Fibroblast of the aortic adventitia (primary cell): ENCODE measurements around the gene WDR18. TPM values are rescaled to one million over a fixed set of nuclear protein-coding genes. Genes with fewer than 3 reads are reported as not detected.

Source experiments
- DNase-seq: peaks from one replicate; pipeline ENCODE4 v3.0.0-alpha.2; 2010; ENCODE audit warnings: low read depth
- H3K4me3 ChIP-seq: 2 replicates; pipeline ENCODE4 v1.5.1; 2011; ENCODE audit warnings: low read depth, mild to moderate bottlenecking, control low read depth, low read length, moderate library complexity
- total RNA-seq: library from RNA; depleted of rRNA; stranded (reverse); fragments of >200 nt; gene quantifications from 2 replicates; pipeline ENCODE4 v1.2.3, GENCODE V29; 2012; ENCODE audit warnings: low replicate concordance
- TF ChIP-seq, protein P1 (sequence below): IDR thresholded peaks from 2 replicates; pipeline ENCODE4 v1.5.1; 2011; ENCODE audit warnings: mild to moderate bottlenecking, low read length, control low read depth, inconsistent platforms; ENCODE audit not compliant: insufficient read depth

Gene WDR18
- total RNA-seq, 1 donor, result 45.0 TPM

- TF ChIP-seq, protein P1, sequence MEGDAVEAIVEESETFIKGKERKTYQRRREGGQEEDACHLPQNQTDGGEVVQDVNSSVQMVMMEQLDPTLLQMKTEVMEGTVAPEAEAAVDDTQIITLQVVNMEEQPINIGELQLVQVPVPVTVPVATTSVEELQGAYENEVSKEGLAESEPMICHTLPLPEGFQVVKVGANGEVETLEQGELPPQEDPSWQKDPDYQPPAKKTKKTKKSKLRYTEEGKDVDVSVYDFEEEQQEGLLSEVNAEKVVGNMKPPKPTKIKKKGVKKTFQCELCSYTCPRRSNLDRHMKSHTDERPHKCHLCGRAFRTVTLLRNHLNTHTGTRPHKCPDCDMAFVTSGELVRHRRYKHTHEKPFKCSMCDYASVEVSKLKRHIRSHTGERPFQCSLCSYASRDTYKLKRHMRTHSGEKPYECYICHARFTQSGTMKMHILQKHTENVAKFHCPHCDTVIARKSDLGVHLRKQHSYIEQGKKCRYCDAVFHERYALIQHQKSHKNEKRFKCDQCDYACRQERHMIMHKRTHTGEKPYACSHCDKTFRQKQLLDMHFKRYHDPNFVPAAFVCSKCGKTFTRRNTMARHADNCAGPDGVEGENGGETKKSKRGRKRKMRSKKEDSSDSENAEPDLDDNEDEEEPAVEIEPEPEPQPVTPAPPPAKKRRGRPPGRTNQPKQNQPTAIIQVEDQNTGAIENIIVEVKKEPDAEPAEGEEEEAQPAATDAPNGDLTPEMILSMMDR, result no peak
- no peak for DNase-seq
- no peak overlapping the region for H3K4me3 ChIP-seq
Measured at GRCh38 chr19:988081-988480, 3.9 kb downstream of the WDR18 start.

GRCh38 chr19:988510-988909, 4.4 kb downstream of the WDR18 start:
- DNase-seq, result no peak
- TF ChIP-seq, protein P1, result no peak
- no peak overlapping the region for H3K4me3 ChIP-seq

GRCh38 chr19:989381-990081, 5.4 kb downstream of the WDR18 start:
- DNase-seq, result no peak
- H3K4me3 ChIP-seq, result no peak overlapping the region
- TF ChIP-seq, protein P1, result peak; percentile 20

DNA sequence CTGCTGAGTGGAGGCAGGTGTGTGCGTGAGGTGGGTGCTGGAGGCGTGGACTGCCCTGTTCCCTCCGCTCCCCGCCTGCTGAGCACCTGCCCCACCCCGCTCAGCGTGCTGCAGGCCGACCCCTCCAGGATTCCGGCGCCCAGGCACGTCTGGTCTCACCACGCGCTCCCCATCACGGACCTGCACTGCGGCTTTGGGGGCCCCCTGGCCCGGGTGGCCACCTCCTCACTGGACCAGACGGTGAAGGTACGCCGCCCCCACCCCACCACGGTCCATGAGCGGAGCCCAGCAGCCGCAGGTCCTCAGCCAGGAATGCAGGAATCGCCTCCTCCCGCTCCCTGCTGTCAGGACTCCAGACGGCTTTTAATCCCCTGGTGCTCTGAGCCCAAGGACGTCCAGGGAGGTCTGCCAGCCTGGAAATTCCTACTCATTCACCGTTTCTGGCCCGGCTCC, 6.0 kb downstream of the WDR18 start:
- no peak overlapping the region for H3K4me3 ChIP-seq
- DNase-seq, result no peak
- TF ChIP-seq, protein P1, result no peak

DNA sequence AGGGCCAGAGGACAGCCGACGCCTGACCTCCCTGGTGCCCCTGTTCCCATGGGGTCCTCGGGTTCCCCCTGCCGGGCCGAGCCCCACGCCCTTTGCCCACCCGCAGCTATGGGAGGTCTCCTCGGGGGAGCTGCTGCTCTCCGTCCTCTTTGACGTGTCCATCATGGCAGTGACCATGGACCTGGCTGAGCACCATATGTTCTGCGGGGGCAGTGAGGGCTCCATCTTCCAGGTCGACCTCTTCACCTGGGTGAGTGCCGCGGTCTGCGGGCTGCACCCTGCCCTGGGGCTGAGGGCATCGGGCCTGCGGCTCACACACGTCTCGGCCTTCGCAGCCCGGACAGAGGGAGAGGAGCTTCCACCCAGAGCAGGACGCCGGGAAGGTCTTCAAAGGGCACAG, 6.6 kb downstream of the WDR18 start:
- no peak for DNase-seq
- H3K4me3 ChIP-seq, result no peak overlapping the region
- TF ChIP-seq, protein P1, result no peak

DNA sequence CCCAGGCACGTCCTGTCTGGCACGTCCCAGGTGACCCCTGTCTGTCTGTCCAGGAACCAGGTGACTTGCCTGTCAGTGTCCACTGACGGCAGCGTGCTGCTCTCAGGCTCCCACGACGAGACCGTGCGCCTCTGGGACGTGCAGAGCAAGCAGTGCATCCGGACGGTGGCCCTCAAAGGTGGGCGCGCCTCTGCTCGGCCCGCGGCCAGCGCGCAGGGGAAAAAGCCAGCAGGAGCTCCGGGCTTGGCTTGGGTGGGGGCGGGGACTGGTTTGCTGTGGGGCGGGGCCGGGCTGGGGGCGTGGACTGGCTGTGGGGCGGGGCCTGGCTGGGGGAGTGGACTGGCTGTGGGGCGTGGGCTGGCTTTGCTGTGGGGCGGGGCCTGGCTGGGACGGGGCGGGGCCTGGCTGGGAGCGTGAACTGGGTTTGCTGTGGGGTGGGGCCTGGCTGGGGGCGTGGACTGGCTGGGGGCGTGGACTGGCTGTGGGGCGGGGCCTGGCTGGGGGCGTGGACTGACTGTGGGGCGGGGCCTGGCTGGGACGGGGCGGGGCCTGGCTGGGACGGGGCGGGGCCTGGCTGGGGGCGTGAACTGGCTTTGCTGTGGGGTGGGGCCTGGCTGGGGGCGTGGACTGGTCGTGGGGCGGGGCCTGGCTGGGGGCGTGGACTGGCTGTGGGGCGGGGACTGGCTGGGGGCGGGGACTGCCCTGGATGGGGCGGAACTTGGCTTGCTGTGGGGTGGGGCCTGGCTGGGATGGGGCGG, 7.2 kb downstream of the WDR18 start:
- no peak overlapping the region for H3K4me3 ChIP-seq
- DNase-seq, result peak; percentile 29
- TF ChIP-seq, protein P1, result no peak
